B cell (primary cell): ENCODE data around the gene NIBAN1.

Experiments used
- EZH2 ChIP-seq: IDR thresholded peaks from 2 replicates; pipeline ENCODE4 v1.6.1; 2012; ENCODE audit warnings: borderline replicate concordance, low read depth, mild to moderate bottlenecking, moderate library complexity, low read length; ENCODE audit not compliant: insufficient read depth, poor library complexity, severe bottlenecking
- TF ChIP-seq, protein P1 (sequence below): fragments of 200-600 bp; IDR thresholded peaks from one replicate; pipeline ENCODE4 v1.8.0; 2022; ENCODE audit warnings: antibody characterized with exemption, mild to moderate bottlenecking

DNA sequence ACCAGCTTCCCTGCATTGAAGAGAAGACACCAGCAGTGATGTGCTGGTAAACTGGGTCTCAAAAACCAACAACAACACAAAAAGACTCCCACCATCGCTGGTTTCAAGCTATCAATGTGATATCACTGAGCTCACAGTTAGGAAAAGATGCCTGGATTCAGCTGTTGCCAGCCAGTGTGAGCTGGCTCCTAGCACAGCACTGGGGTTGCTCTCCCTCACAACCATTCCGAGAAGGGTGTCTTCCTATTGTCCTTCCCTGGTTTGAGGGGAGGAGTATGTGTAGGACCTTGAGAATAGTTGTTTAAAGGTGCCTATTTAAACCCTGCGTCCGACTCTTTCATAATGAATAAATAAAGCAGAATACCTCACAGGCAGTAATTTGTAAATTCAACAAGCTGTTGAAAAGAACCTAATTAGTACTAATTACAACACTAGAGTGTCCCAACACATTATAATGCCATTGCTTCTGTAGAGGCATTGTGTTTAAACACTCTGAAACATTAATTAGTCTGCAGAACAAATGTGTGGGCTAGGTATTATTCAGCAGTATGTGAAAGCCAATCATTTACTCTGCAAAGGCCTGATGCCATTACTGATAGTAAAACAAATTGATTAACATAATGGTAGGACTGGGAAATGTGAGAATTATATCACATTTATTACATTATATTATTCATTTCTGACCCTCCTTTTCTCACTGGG is 17.2 kb downstream of the NIBAN1 start:
- TF ChIP-seq, protein P1, sequence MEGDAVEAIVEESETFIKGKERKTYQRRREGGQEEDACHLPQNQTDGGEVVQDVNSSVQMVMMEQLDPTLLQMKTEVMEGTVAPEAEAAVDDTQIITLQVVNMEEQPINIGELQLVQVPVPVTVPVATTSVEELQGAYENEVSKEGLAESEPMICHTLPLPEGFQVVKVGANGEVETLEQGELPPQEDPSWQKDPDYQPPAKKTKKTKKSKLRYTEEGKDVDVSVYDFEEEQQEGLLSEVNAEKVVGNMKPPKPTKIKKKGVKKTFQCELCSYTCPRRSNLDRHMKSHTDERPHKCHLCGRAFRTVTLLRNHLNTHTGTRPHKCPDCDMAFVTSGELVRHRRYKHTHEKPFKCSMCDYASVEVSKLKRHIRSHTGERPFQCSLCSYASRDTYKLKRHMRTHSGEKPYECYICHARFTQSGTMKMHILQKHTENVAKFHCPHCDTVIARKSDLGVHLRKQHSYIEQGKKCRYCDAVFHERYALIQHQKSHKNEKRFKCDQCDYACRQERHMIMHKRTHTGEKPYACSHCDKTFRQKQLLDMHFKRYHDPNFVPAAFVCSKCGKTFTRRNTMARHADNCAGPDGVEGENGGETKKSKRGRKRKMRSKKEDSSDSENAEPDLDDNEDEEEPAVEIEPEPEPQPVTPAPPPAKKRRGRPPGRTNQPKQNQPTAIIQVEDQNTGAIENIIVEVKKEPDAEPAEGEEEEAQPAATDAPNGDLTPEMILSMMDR: no peak
- no peak for TF ChIP-seq EZH2
